HG02943 (cell line): Measurements from ENCODE around the gene CAMTA1.

ENCODE experiments used
- ATAC-seq: cut with Tn5 transposase; IDR thresholded peaks from one replicate; pipeline ENCODE4 v1.9.1; 2021; ENCODE audit warnings: mild to moderate bottlenecking, low read depth, moderate library complexity; ENCODE audit not compliant: unreplicated experiment

Gene CAMTA1

GRCh38 chr1:7093297-7093696 lies 308.0 kb downstream of the CAMTA1 start:
- no peak for ATAC-seq

- no peak for ATAC-seq
These were observed 308.8 kb downstream of the CAMTA1 start for GRCh38 chr1:7094086-7094485.

GRCh38 chr1:7094509-7094908 lies 309.3 kb downstream of the CAMTA1 start:
- ATAC-seq, result no peak

DNA sequence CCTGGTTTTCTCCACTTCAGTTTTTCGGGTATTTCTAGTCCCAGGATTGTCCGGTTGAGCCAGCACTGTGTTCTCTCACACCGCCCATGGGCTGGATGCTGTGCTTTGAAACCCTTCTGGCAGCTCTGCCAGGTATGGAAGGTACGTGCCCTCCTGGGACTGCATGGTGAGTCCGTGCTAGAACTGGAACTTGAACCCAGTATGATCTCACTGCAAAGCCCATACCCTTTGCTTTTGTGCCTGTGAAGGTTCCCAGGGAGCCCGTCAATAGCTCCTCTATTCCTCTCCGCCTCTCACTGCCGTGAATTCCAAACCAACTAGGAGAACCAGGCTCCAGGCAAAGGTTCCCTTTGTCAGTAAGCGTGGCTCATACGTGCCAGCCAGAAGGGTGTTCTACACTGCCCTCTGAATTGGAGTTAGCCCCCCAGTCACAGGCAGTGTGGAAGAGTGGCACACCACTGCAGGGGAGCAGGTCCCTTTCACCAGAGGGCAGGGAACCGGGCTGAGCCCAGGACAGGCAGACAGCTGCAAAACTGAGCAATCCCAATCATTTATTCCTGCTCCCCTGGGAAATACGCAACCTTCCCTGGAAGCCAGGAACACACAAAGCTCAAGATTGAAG lies 310.2 kb downstream of the CAMTA1 start:
- ATAC-seq, result no peak

DNA sequence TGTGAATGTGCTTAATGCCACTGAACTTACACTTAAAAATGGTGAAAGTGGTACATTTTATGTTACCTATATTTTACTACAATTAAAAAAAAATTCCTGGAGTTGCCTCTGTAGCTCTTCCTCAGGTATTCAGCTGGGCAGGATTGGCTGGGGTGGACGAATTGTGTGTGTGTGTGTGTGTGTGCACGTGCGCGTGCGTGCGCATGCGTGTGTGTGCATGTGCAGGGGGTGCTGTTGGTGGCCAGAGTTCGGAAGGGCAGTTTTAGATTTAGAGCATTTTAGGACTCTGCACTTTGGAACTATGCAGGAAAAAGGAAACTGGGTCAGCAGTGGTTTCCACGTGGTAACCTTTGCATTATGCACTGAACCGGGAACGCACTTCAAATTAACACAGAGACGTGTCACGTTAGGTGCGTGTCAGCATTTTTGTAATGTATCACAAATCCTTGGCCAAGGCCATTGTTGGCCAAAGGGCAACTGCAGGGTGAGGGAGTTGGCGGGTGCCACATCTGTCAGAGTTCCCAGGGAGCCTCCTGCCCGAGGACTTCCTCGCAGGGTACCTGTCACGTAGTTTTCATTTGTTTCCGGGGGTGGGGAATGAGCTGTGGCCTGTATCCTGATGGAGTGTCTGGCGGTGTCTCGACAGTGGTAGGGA lies 312.8 kb downstream of the CAMTA1 start:
- no peak for ATAC-seq

GRCh38 chr1:7098641-7099040 lies 313.4 kb downstream of the CAMTA1 start:
- no peak for ATAC-seq

DNA sequence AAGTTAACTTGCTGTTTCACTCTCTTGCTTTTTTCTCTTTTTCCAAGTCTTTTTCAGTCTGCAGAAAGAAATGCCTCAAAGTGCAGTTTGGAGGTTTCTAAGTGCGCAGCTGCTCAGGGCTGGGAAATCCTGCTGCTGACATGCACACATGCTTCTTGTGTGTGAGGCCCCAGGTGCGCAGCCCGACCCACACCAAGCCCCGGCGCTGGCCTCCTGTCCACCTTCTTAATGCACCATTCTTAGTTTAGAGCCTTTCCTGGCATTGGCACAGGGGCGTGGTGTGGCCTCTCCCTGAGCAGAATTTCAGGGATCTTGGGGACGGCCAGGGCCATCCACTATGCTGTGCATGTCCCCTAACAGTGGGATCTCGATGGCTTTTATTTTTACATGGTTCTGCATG lies 315.2 kb downstream of the CAMTA1 start:
- no peak for ATAC-seq

- no peak for ATAC-seq
These were observed 315.9 kb downstream of the CAMTA1 start for GRCh38 chr1:7101187-7101586.

GRCh38 chr1:7103361-7103782 lies 318.1 kb downstream of the CAMTA1 start:
- ATAC-seq, result no peak

- no peak for ATAC-seq
These were observed 318.6 kb downstream of the CAMTA1 start for GRCh38 chr1:7103874-7104273.

- no peak for ATAC-seq
These were observed 319.1 kb downstream of the CAMTA1 start for GRCh38 chr1:7104339-7104738.

DNA sequence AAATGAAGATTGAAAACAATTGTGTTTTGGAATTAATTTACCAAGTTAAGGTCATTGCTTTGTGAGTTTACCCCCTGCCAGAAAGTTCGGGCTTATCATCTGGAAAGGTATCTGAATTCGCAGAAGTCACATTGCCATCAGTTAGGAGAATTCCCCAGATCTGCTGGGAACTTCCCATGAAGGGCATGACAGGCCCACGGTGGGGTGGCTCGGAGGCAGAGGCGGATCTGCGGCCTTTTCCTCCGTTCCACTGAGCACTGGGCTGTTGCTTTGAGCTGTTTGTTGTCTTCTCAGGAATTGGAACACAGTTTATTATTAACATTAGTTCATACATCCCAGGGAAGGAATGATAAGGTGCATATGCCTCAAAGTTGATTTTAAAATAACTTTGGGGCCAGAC lies 320.0 kb downstream of the CAMTA1 start:
- ATAC-seq, result no peak

GRCh38 chr1:7106442-7107108 lies 321.3 kb downstream of the CAMTA1 start:
- no peak for ATAC-seq

DNA sequence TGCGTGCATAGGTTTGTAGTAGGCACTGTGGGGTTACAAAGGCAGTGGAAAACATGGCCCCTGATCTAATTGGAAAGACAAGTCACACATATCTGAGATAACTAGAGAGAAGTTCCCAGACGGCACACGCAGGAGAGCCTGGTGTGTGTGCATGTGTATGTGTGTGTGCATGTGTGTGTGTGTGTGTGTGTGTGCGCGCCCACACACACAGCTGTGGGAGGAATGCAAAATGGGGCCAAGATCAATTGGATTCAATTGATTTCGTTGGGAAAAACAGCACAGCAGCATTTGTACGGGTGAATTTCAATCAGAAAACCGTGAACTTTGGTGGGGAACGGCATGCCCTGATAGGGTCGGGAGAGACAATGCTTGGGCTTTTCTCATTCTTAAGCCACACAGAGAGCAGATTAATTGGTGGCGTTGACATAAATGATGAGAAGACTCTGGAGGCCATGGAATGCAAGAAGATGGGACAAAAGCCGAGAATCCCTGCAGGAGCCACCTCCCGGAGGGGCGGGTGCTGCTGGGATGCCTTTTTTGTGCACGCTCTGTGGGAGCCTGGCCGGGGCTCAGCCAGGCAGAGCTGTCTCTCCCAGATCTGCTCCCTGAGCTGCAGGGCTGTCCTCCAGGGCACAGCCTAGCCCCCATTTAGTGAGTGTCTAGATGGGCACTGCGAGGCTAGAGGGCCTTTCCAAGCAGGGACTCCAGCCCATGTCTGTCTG lies 322.0 kb downstream of the CAMTA1 start:
- ATAC-seq, result no peak

GRCh38 chr1:7108251-7108650 lies 323.0 kb downstream of the CAMTA1 start:
- ATAC-seq, result no peak

- ATAC-seq, result no peak
These were observed 324.6 kb downstream of the CAMTA1 start for GRCh38 chr1:7109901-7110300.

DNA sequence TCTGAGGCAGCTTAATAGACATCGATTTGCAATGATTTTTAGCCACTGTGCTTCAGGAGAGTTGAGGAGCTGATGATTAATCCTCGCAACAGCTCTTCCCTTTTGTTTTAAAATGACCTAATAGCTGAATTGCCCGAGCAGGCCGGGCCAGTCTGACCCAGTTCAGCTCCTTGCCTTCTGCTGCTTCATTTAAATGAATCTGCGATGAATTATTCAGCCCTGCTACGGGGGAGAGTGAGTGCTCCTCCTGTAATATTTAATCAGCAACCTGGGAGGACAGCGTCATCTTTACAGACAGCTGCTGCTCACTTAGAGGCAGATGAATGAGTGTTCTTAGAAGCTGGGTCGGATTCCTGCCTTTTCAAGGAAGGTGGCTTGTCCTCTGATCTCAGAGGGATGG lies 325.1 kb downstream of the CAMTA1 start:
- ATAC-seq, result no peak

GRCh38 chr1:7111853-7112252 lies 326.6 kb downstream of the CAMTA1 start:
- ATAC-seq, result no peak

DNA sequence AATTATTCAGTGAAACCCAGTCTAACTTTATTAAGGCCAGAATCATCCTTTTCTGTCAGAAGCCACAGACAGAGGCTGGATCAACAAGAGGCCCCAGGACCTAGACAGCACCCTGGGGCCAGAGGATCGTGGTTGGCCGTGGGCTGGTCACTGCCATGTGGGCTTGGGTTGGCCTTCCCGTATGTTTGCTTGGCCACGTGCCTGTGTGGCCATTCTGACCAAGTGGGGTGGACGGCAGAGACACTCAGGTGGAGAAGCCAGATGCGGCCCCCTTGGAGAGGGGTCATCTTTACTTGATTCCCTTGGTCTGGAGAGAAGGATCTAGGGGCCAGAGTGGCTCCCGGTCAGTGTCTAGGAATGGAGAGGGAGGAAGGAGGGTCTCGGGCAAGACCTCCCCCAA lies 327.9 kb downstream of the CAMTA1 start:
- no peak for ATAC-seq

- ATAC-seq, result no peak
These were observed 328.6 kb downstream of the CAMTA1 start for GRCh38 chr1:7113822-7114221.

GRCh38 chr1:7116001-7116400 lies 330.7 kb downstream of the CAMTA1 start:
- no peak for ATAC-seq
